H1 (cell line): ENCODE data around the gene APOL6. TPM values are rescaled to one million over a fixed set of nuclear protein-coding genes. Genes with fewer than 3 reads are reported as not detected.

Experiments
- CTCF ChIA-PET: fragments of 300-600 bp; sonication (Branson Sonifier 250); formaldehyde crosslinking; loops from one replicate; lab custom pipeline; 2021; ENCODE audit not compliant: partially characterized antibody; lab: Charles Lee
- POLR2A ChIA-PET: fragments of 300-600 bp; sonication (Branson Sonifier 250); formaldehyde crosslinking; loops from one replicate; lab custom pipeline; 2021; ENCODE audit warnings: inconsistent platforms; ENCODE audit not compliant: partially characterized antibody; lab: Charles Lee
- DNase-seq, 2 experiments: peaks; one replicate each; pipeline versions ENCODE4 v3.0.0 to v3.0.0-alpha.2; 2010 to 2022; ENCODE audit warnings: low spot score in 2 of 2, low read depth in 1 of 2, mixed read lengths in 1 of 2
- FAIRE-seq: peaks from 2 replicates; lab custom pipeline; 2011; peaks lifted over from hg19 to GRCh38; lab: Jason Lieb, UNC
- H2AFZ ChIP-seq: 2 replicates; pipeline ENCODE4 v1.8.1; 2012; ENCODE audit warnings: low read length, inconsistent platforms
- H2AK5ac ChIP-seq: 2 replicates; pipeline ENCODE4 v1.6.1; 2013; ENCODE audit warnings: low read depth, low read length
- H2BK120ac ChIP-seq: replicated peaks from 2 replicates; pipeline ENCODE3; 2013; ENCODE audit warnings: low read depth, low read length, inconsistent platforms
- H2BK12ac ChIP-seq: 2 replicates; pipeline ENCODE4 v1.6.1; 2013; ENCODE audit warnings: low read depth, low read length
- H2BK15ac ChIP-seq: 2 replicates; pipeline ENCODE4 v1.6.1; 2013; ENCODE audit warnings: low read length
- H2BK20ac ChIP-seq: 2 replicates; pipeline ENCODE4 v1.6.1; 2013; ENCODE audit warnings: low read length
- H2BK5ac ChIP-seq: 2 replicates; pipeline ENCODE4 v1.6.1; 2013; ENCODE audit warnings: low read depth, low read length
- H3K14ac ChIP-seq: 2 replicates; pipeline ENCODE4 v1.6.1; 2013; ENCODE audit warnings: inconsistent platforms; ENCODE audit not compliant: insufficient read length
- H3K18ac ChIP-seq: 2 replicates; pipeline ENCODE4 v1.6.1; 2013; ENCODE audit warnings: low read length; ENCODE audit errors: extremely low read depth
- H3K23ac ChIP-seq: 2 replicates; pipeline ENCODE4 v1.6.1; 2013; ENCODE audit warnings: inconsistent platforms; ENCODE audit not compliant: insufficient read length
- H3K23me2 ChIP-seq: 2 replicates; pipeline ENCODE4 v1.6.1; 2013; ENCODE audit warnings: low read depth, low read length
- H3K27ac ChIP-seq: 2 replicates; pipeline ENCODE4 v1.6.1; 2011; ENCODE audit warnings: low read depth, low read length, inconsistent platforms
- H3K27me3 ChIP-seq, 4 experiments: replicated peaks in 1 of 4; 1 replicate in 1 of 4; 2 replicates in 3 of 4; pipeline versions ENCODE4 v1.6.1 to v1.8.1; 2011 to 2013; ENCODE audit warnings: low read length in 3 of 4, mild to moderate bottlenecking in 3 of 4, inconsistent platforms in 2 of 4, mixed read lengths in 2 of 4, moderate library complexity in 1 of 4; ENCODE audit not compliant: control insufficient read depth in 3 of 4, insufficient read depth in 3 of 4; ENCODE audit errors: extremely low read depth in 1 of 4
- H3K36me3 ChIP-seq, 4 experiments: 2 replicates each; pipeline versions ENCODE4 v1.6.1 to v1.8.1; 2011 to 2013; ENCODE audit warnings: mild to moderate bottlenecking in 4 of 4, low read length in 3 of 4, moderate library complexity in 2 of 4, control low read depth in 1 of 4, inconsistent platforms in 1 of 4; ENCODE audit not compliant: insufficient read depth in 4 of 4, control insufficient read depth in 2 of 4
- H3K4ac ChIP-seq: replicated peaks from 2 replicates; pipeline ENCODE3; 2013; ENCODE audit warnings: low read length, low read depth, mixed read lengths, inconsistent platforms; ENCODE audit not compliant: insufficient read length
- H3K4me1 ChIP-seq, 4 experiments: replicated peaks in 1 of 4; 1 replicate in 1 of 4; 2 replicates in 3 of 4; pipeline versions ENCODE4 v1.6.1 to v1.8.1; 2011 to 2013; ENCODE audit warnings: low read length in 3 of 4, inconsistent platforms in 2 of 4, mixed read lengths in 1 of 4; ENCODE audit not compliant: insufficient read depth in 4 of 4, control insufficient read depth in 3 of 4
- H3K4me2 ChIP-seq, 2 experiments: 2 replicates each; pipeline versions ENCODE4 v1.6.1 to v1.8.1; 2011 to 2013; ENCODE audit warnings: low read depth in 2 of 2, low read length in 2 of 2, control low read depth in 1 of 2, inconsistent platforms in 1 of 2, mild to moderate bottlenecking in 1 of 2; ENCODE audit not compliant: insufficient read depth in 1 of 2
- H3K4me3 ChIP-seq, 4 experiments: fragments of 200-600, 300-600 bp in 1 of 4; sonication (generic), shearing (Covaris generic), sonication (Bioruptor Twin) in 1 of 4; 2 replicates each; pipeline versions ENCODE4 v1.5.1 to v1.8.1; 2011 to 2016; ENCODE audit warnings: low read length in 4 of 4, low read depth in 3 of 4, control low read depth in 2 of 4, inconsistent platforms in 2 of 4, mild to moderate bottlenecking in 2 of 4, mixed read lengths in 1 of 4, moderate library complexity in 1 of 4; ENCODE audit not compliant: insufficient read depth in 2 of 4; ENCODE audit errors: extremely low read depth in 1 of 4
- H3K56ac ChIP-seq: replicated peaks from 2 replicates; pipeline ENCODE3; 2013; ENCODE audit warnings: low read depth, mild to moderate bottlenecking, mixed read lengths, low read length, inconsistent platforms; ENCODE audit not compliant: insufficient read length
- H3K79me1 ChIP-seq: 2 replicates; pipeline ENCODE4 v1.6.1; 2013; ENCODE audit warnings: low read depth, low read length, control low read depth
- H3K79me2 ChIP-seq, 2 experiments: 2 replicates each; pipeline versions ENCODE4 v1.6.1 to v1.8.1; 2012 to 2013; ENCODE audit warnings: low read length in 2 of 2, mild to moderate bottlenecking in 2 of 2, inconsistent platforms in 1 of 2; ENCODE audit not compliant: insufficient read depth in 2 of 2, control insufficient read depth in 1 of 2
- H3K9ac ChIP-seq, 4 experiments: replicated peaks in 1 of 4; 1 replicate in 1 of 4; 2 replicates in 3 of 4; pipeline versions ENCODE4 v1.6.1 to v1.8.1; 2011 to 2013; ENCODE audit warnings: low read depth in 3 of 4, low read length in 3 of 4, control low read depth in 2 of 4, mild to moderate bottlenecking in 2 of 4, moderate library complexity in 2 of 4, inconsistent platforms in 1 of 4; ENCODE audit errors: extremely low read depth in 1 of 4
- H3K9me3 ChIP-seq, 2 experiments: 2 replicates each; pipeline versions ENCODE4 v1.6.1 to v1.8.1; 2012 to 2013; ENCODE audit warnings: mild to moderate bottlenecking in 2 of 2, moderate library complexity in 2 of 2, control low read depth in 1 of 2, inconsistent platforms in 1 of 2, low read depth in 1 of 2, low read length in 1 of 2, mixed read lengths in 1 of 2; ENCODE audit not compliant: insufficient read depth in 2 of 2
- H4K20me1 ChIP-seq, 2 experiments: replicated peaks in 1 of 2; 2 replicates each; pipeline versions ENCODE3 to v1.8.1; 2011 to 2013; ENCODE audit warnings: inconsistent platforms in 2 of 2, low read length in 2 of 2, mild to moderate bottlenecking in 1 of 2; ENCODE audit not compliant: insufficient read depth in 2 of 2, control insufficient read depth in 1 of 2
- H4K5ac ChIP-seq: 2 replicates; pipeline ENCODE4 v1.6.1; 2013; ENCODE audit warnings: low read length, low read depth, mixed read lengths, inconsistent platforms; ENCODE audit not compliant: insufficient read length
- H4K8ac ChIP-seq: 2 replicates; pipeline ENCODE4 v1.8.0; 2013; ENCODE audit warnings: mild to moderate bottlenecking, moderate library complexity, low read length, inconsistent platforms; ENCODE audit not compliant: insufficient read depth; ENCODE audit errors: extremely low read depth
- H4K91ac ChIP-seq: replicated peaks from 2 replicates; pipeline ENCODE3; 2013; ENCODE audit warnings: low read length, mixed read lengths, inconsistent platforms; ENCODE audit not compliant: insufficient read length
- POU5F1 ChIP-seq: IDR thresholded peaks from 2 replicates; pipeline ENCODE4 v1.6.1; 2011; ENCODE audit warnings: low read depth, mild to moderate bottlenecking, low read length, moderate library complexity
- WGBS, 2 experiments: shearing (Covaris generic) in 1 of 2; methylation state at CpG; one replicate each; pipeline versions ENCODE4 v1.1.6 to v1.1.7; 2013 to 2015; ENCODE audit warnings: low lambda C conversion rate in 2 of 2, mixed read lengths in 2 of 2, inconsistent platforms in 1 of 2, low coverage in 1 of 2, missing lambda C conversion rate in 1 of 2; ENCODE audit not compliant: insufficient replicate concordance in 2 of 2, insufficient coverage in 1 of 2, insufficient read length in 1 of 2; ENCODE audit errors: extremely low coverage in 1 of 2, missing lambda C conversion rate in 1 of 2; 5-methylcytosine and 5-hydroxymethylcytosine counted together
- polyA plus RNA-seq, 7 experiments: library from polyadenylated mRNA; depleted of rRNA in 3 of 7; stranded (reverse) in 5 of 7; unstranded in 2 of 7; fragments of >200 nt in 5 of 7; fragments of 200-250 nt in 2 of 7; gene quantifications; 1 replicate in 5 of 7; 2 replicates in 1 of 7; 4 replicates in 1 of 7; pipeline versions ENCODE4 v1.2.1 to v1.2.3, GENCODE V29; 2011 to 2013; ENCODE audit warnings: missing spikeins in 2 of 7, mixed read lengths in 2 of 7
- total RNA-seq: library from RNA; stranded (reverse); fragmentation: NEBNext Ultra II Directional; extraction: Animal tissue kit (Norgen Biotek cat#: 25700); gene quantifications from 2 replicates; pipeline ENCODE4 v1.2.1, GENCODE V29; 2021
- TF ChIP-seq, protein P1 (sequence below): IDR thresholded peaks from 2 replicates; pipeline ENCODE4 v1.6.1; 2012; ENCODE audit warnings: inconsistent platforms

The APOL6 gene
- total and polyA plus RNA-seq, 2 of the 8 experiments (the other 6 are each of a cell fraction or from before 2014, with no cell fraction given) = 0.06 to 0.13 TPM

DNA sequence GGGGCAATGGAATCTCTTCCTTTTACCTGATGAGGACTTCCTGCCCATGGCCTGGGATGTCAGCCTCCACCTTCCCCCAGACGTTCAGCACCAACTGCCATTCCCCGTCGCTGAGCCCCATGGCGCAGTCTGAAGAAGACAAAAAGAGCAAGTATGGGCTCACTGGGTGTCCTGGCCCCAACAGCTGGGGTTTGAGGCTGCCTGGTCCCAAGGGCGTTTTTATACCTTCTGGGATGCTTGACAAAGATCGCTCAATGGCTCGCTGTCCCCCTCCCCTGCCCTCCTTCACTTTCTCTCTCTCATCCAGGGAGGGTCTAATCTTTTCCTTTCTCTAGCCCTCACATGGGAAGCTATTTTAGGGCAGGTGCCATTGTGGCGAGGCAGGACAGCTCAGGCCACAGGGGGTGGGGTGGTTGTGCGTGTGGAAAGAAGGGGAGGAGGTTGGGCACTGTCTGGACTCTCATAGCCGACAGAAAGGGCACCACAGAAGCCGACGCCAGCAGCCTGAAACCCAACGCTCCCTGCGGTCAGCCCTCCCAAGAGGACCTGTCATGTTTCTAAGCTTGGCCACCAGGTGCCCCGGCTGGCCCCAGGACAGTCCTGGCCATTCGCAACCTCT lies 31.0 kb upstream of the APOL6 start, which contains the start of gene MB:
Gene MB (minus strand): TSS at position 193 of the 619 bp plus-strand sequence. CDS start 72 bp downstream, at position 121.
- Histone ChIP-seq H3K23ac (no peak within 1 kb of the TSS), H3K18ac (no peak within 1 kb of the TSS), H2BK5ac (no peak within 1 kb of the TSS), H3K4me2 (no peak within 1 kb of the TSS), H3K27ac (no peak within 1 kb of the TSS), H3K14ac (no peak within 1 kb of the TSS), H2BK15ac (no peak within 1 kb of the TSS), H3K36me3 (no peaks in the 10 kb centered on the region), H2BK120ac (no peak within 1 kb of the TSS), H3K27me3 (no peaks in the 10 kb centered on the region; a peak in 1 of 7 replicates), H4K20me1 (peaks cover 0 to 2% of the 10 kb centered on the region in 2 experiments), H3K4me3 (no peak within 1 kb of the TSS), H2AFZ (no peak within 1 kb of the TSS), H3K9ac (no peak within 1 kb of the TSS), H3K4ac (no peak within 1 kb of the TSS), H3K9me3 (no peaks in the 10 kb centered on the region), H2BK20ac (no peak within 1 kb of the TSS), H3K23me2 (peaks cover 7% of the 10 kb centered on the region; the same call in 1 of the 2 replicates), H4K91ac (no peak within 1 kb of the TSS), H2AK5ac (no peak within 1 kb of the TSS), H2BK12ac (no peak within 1 kb of the TSS), H3K56ac (no peak within 1 kb of the TSS), H3K4me1 (peaks cover 0 to 6% (median 3%) of the 10 kb centered on the region in 4 experiments; a peak in 3 of 7 replicates), H4K5ac (no peak within 1 kb of the TSS), H4K8ac (no peak within 1 kb of the TSS), H3K79me2 (no peaks in the 10 kb centered on the region), H3K79me1 (no peaks in the 10 kb centered on the region)
- DNase-seq (no peak), FAIRE-seq (no peak)
- 82% methylated on average over 16 of the region's 16 CpGs; no CpG with 5 or more reads in 1 of the 2 experiments for WGBS, 2 experiments
- TF ChIP-seq, protein P1, sequence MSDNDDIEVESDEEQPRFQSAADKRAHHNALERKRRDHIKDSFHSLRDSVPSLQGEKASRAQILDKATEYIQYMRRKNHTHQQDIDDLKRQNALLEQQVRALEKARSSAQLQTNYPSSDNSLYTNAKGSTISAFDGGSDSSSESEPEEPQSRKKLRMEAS = no peak
- TF ChIP-seq POU5F1 = no peak
- POLR2A ChIA-PET = no interaction called here
- CTCF ChIA-PET = interaction anchor here (0.6 to 1.8 kb wide), 3 partner anchors 33 to 481 kb away, joined by 3 to 7 read pairs (median 4); no protein-coding TSS in a partner anchor
